Brain microvascular endothelial cell (primary cell): ENCODE measurements around the gene IRX3.
"Not testable (repeated sequence)": the region's sequence is repeated elsewhere in the genome, so short reads cannot be mapped to it uniquely, and the experiment has no call there.

ENCODE experiments used
- DNase-seq: peaks from one replicate; pipeline ENCODE4 v3.0.0-alpha.2; 2020
- H3K27ac ChIP-seq: fragments of 250-450 bp; sonication (Bioruptor Pico); 2 replicates; pipeline ENCODE4 v1.5.1; 2020; ENCODE audit warnings: mild to moderate bottlenecking, moderate library complexity
- H3K27me3 ChIP-seq: fragments of 250-450 bp; sonication (Bioruptor Pico); replicated peaks from 2 replicates; pipeline ENCODE4 v1.5.1; 2020; ENCODE audit warnings: mild to moderate bottlenecking
- H3K36me3 ChIP-seq: fragments of 250-450 bp; sonication (Bioruptor Pico); replicated peaks from 2 replicates; pipeline ENCODE4 v1.5.1; 2020; ENCODE audit warnings: mild to moderate bottlenecking
- H3K4me3 ChIP-seq: 2 replicates; pipeline ENCODE4 v1.5.1; 2011; ENCODE audit warnings: low read depth, mild to moderate bottlenecking, control low read depth, low read length, moderate library complexity
- CTCF ChIP-seq: IDR thresholded peaks from 2 replicates; pipeline ENCODE4 v1.5.1; 2011; ENCODE audit warnings: low read depth, mild to moderate bottlenecking, moderate library complexity, low read length, control low read depth, inconsistent platforms; ENCODE audit errors: missing control alignments
- in situ Hi-C: cut with HindIII; loops from 2 replicates; pipeline ENCODE4 v1.10.0; 2017; ENCODE audit warnings: low sequenced_read_pairs, low pct_ligation_motif_present

Gene IRX3

GRCh38 chr16:54248863-54249710 is 37.5 kb downstream of the IRX3 start:
- Histone ChIP-seq H3K4me3 (no peak overlapping the region), H3K36me3 (no peaks in the 10 kb centered on the region), H3K27me3 (peaks cover 4% of the 10 kb centered on the region), H3K27ac (no peak overlapping the region)
- TF ChIP-seq CTCF: no peak
- in situ Hi-C loops: no loop called here
- DNase-seq: no peak

DNA sequence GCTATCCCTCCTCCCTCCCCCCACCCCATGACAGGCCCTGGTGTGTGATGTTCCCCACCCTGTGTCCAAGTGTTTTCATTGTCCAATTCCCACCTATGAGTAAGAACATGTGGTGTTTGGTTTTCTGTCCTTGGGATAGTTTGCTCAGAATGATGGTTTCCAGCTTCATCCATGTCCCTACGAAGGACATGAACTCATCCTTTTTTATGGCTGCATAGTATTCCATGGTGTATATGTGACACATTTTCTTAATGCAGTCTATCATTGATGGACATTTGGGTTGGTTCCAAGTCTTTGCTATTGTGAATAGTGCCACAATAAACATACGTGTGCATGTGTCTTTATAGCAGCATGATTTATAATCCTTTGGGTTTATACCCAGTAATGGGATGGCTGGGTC is 38.9 kb downstream of the IRX3 start:
- DNase-seq, in situ Hi-C loops, H3K36me3 ChIP-seq, H3K27me3 ChIP-seq, H3K4me3 ChIP-seq, H3K27ac ChIP-seq: not testable (repeated sequence)

DNA sequence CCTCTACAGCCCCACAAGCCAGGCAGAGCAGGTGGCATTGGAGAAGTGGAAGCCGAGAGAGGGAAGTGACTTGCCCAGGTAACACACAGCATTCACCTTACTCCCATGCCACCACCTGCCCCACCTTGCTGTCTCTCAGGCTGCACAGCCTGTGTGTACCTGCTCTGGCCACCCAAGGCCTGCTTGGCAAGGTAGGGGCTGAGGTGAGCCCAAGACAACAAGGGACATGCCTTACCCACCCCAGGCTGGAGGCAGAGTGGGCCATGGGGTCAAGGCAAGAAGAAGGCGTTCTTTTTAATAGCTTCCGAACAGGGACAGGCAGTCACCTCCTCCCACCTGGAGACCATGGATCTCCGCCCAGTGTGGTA is 40.1 kb downstream of the IRX3 start:
- H3K27me3 ChIP-seq: peaks cover 4% of the 10 kb centered on the region
- H3K36me3 ChIP-seq: no peaks in the 10 kb centered on the region
- no peak overlapping the region for H3K4me3 ChIP-seq
- no peak for TF ChIP-seq CTCF
- no peak overlapping the region for H3K27ac ChIP-seq
- in situ Hi-C loops: no loop called here
- no peak for DNase-seq

- Histone ChIP-seq H3K4me3 (no peak overlapping the region), H3K36me3 (no peaks in the 10 kb centered on the region), H3K27ac (no peak overlapping the region), H3K27me3 (peaks cover 4% of the 10 kb centered on the region)
- in situ Hi-C loops: no loop called here
- no peak for TF ChIP-seq CTCF
- DNase-seq: no peak
These were observed 40.7 kb downstream of the IRX3 start for GRCh38 chr16:54245788-54246453.

DNA sequence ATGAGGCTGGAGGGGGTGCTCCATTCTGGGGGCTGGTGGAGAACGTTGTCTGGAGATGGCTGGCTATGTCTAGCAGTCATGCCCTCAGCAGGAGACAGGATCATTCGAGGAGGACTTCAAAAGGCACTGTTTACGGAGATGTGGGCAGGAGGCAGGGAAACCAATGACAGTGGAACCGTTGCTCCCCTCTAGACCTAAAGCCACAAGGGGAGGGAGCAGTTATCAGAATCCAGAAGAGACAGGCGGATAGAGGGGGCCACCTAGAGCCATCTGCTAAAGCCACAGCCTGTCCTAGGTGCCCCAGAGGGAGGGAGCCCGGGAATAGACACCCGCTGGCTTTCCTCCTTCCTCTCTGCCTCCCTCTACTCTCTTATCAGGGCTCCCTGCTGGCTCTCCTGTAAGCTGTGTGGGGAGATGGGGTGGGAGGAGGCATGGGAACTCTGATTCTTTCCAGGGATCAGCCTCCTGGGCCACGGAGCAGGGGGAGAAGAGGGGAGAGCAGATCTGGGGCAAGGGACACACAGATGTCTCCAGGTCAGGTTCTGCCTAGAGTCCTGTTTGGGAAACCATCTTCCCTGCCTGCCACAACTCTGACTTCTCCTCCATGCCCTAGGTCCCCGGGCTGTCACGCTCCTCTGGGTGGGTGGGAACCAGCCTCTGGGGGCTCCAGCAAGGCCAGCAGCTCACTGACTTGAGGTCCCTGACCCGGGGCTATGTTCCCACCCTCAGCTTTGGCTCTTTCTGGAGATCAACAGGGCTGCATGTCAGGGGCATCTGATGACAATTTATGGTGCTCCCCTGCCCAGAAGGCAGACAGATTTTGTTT is 42.3 kb downstream of the IRX3 start:
- H3K4me3 ChIP-seq: no peak overlapping the region
- TF ChIP-seq CTCF: no peak
- in situ Hi-C loops: no loop called here
- DNase-seq: no peak
- H3K36me3 ChIP-seq: no peaks in the 10 kb centered on the region
- no peaks in the 10 kb centered on the region for H3K27me3 ChIP-seq
- H3K27ac ChIP-seq: no peak overlapping the region

DNA sequence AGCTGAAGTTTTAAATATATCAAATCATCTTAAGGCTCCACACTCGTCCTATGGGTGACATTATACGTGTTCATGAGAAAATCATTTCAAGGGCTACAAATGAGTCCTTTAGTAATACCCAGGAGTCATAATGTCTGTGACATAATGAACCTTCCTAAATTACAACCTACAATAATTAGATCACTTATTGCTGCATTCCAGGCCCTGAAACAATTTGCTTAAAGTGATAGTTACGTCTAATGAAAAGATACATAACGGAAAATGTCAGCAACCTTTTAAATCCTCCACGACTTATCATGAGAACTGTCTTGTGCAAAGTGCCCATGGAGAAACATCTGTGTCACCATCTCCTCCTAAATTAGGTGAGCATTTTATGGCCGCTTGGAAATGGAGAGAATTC is 43.4 kb downstream of the IRX3 start:
- DNase-seq: no peak
- Histone ChIP-seq H3K36me3 (no peaks in the 10 kb centered on the region), H3K27ac (no peak overlapping the region), H3K27me3 (no peaks in the 10 kb centered on the region), H3K4me3 (no peak overlapping the region)
- no peak for TF ChIP-seq CTCF
- in situ Hi-C loops: no loop called here
